Measurements from ENCODE around the gene TOP1.

The TOP1 gene

DNA sequence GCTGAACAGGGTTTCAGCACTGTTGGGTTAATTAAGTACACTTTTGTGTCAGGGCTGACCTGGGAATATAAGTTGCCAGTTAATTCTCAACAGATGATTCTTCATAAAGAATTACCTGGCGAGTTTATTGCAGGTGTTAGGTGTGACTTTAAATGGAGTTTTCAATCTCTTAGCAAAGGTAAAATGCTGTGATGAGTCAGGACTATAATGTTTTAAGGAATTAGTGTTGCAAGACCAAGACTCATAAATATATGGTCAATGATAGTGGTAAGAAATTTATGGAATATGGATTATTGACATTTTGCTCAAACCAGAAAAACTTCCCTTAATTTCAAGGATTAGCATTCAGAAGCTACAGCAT is 58.7 kb downstream of the TOP1 start:
- H3K27ac ChIP-seq (ENCODE audit: low read length) = no peak overlapping the region
- H3K9me3 ChIP-seq (ENCODE audit: control insufficient read depth, low read depth, low read length) = no peaks in the 10 kb centered on the region
- H3K9ac ChIP-seq (ENCODE audit: low read length) = no peak overlapping the region
- H3K4me1 ChIP-seq (ENCODE audit: control insufficient read depth, low read depth, low read length) = no peaks in the 10 kb centered on the region
- no peaks in the 10 kb centered on the region for H3K27me3 ChIP-seq (ENCODE audit: control insufficient read depth, insufficient read depth, low read length)
- H3K4me3 ChIP-seq (ENCODE audit: low read length) = no peak overlapping the region
- H3K36me3 ChIP-seq (ENCODE audit: control insufficient read depth, low read depth, low read length) = peaks cover 53% of the 10 kb centered on the region

DNA sequence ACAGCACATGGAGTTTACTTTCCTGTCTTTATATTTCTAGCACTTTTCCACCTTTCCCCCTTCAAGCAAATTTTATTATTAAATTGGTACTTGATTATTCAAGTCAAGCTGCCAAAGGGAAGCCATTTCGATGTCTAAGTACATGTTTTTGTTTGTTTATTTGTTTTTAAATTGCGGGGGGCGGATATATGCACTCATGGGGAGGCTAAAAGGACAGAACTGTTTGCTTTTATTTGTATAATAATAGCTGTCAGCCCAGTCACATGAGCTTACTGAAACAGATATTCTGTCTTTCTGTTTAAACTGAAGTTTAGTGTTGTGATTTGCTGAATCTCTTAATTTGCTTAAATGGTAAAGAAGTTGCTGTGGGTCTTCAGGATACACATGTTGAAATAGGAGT is 59.2 kb downstream of the TOP1 start:
- Histone ChIP-seq H3K27me3 (ENCODE audit: control insufficient read depth, insufficient read depth, low read length) (no peaks in the 10 kb centered on the region), H3K4me1 (ENCODE audit: control insufficient read depth, low read depth, low read length) (no peaks in the 10 kb centered on the region), H3K4me3 (ENCODE audit: low read length) (no peak overlapping the region), H3K9ac (ENCODE audit: low read length) (no peak overlapping the region), H3K27ac (ENCODE audit: low read length) (no peak overlapping the region), H3K9me3 (ENCODE audit: control insufficient read depth, low read depth, low read length) (no peaks in the 10 kb centered on the region), H3K36me3 (ENCODE audit: control insufficient read depth, low read depth, low read length) (peaks cover 55% of the 10 kb centered on the region)

DNA sequence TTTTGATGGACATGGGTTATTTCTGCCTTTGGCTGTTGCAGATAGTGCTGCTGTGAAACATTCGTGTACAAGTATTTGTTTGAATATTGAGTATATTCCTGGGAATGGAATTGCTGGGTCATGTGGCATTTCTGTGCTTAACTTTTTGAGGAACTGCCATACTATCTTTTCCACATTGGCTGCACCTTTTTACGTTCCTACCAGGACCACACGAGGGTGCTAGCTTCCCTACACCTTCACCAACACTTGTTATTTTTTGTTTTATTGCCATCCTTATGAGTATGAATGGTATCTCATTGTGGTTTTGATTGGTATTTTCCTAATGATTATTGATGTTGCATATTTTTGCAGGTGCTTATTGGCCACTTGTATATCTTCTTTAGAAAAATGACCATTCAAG is 60.9 kb downstream of the TOP1 start:
- H3K27me3 ChIP-seq (ENCODE audit: control insufficient read depth, insufficient read depth, low read length) = no peaks in the 10 kb centered on the region
- H3K27ac ChIP-seq (ENCODE audit: low read length) = no peak overlapping the region
- H3K9me3 ChIP-seq (ENCODE audit: control insufficient read depth, low read depth, low read length) = no peaks in the 10 kb centered on the region
- H3K36me3 ChIP-seq (ENCODE audit: control insufficient read depth, low read depth, low read length) = peaks cover 54% of the 10 kb centered on the region
- no peaks in the 10 kb centered on the region for H3K4me1 ChIP-seq (ENCODE audit: control insufficient read depth, low read depth, low read length)
- no peak overlapping the region for H3K4me3 ChIP-seq (ENCODE audit: low read length)
- no peak overlapping the region for H3K9ac ChIP-seq (ENCODE audit: low read length)

- Histone ChIP-seq H3K27ac (ENCODE audit: low read length) (no peak overlapping the region), H3K9me3 (ENCODE audit: control insufficient read depth, low read depth, low read length) (no peaks in the 10 kb centered on the region), H3K4me3 (ENCODE audit: low read length) (no peak overlapping the region), H3K27me3 (ENCODE audit: control insufficient read depth, insufficient read depth, low read length) (no peaks in the 10 kb centered on the region), H3K4me1 (ENCODE audit: control insufficient read depth, low read depth, low read length) (no peaks in the 10 kb centered on the region), H3K36me3 (ENCODE audit: control insufficient read depth, low read depth, low read length) (peaks cover 49% of the 10 kb centered on the region), H3K9ac (ENCODE audit: low read length) (no peak overlapping the region)
These were observed 63.3 kb downstream of the TOP1 start for GRCh38 chr20:41091927-41092326.

GRCh38 chr20:41094353-41095055 is 65.9 kb downstream of the TOP1 start:
- Histone ChIP-seq H3K27me3 (ENCODE audit: control insufficient read depth, insufficient read depth, low read length) (no peaks in the 10 kb centered on the region), H3K4me3 (ENCODE audit: low read length) (no peak overlapping the region), H3K27ac (ENCODE audit: low read length) (no peak overlapping the region), H3K9ac (ENCODE audit: low read length) (no peak overlapping the region), H3K36me3 (ENCODE audit: control insufficient read depth, low read depth, low read length) (peaks cover 66% of the 10 kb centered on the region), H3K4me1 (ENCODE audit: control insufficient read depth, low read depth, low read length) (no peaks in the 10 kb centered on the region), H3K9me3 (ENCODE audit: control insufficient read depth, low read depth, low read length) (no peaks in the 10 kb centered on the region)

- no peak overlapping the region for H3K27ac ChIP-seq (ENCODE audit: low read length)
- no peaks in the 10 kb centered on the region for H3K9me3 ChIP-seq (ENCODE audit: control insufficient read depth, low read depth, low read length)
- peaks cover 75% of the 10 kb centered on the region for H3K36me3 ChIP-seq (ENCODE audit: control insufficient read depth, low read depth, low read length)
- no peaks in the 10 kb centered on the region for H3K27me3 ChIP-seq (ENCODE audit: control insufficient read depth, insufficient read depth, low read length)
- H3K4me3 ChIP-seq (ENCODE audit: low read length) = no peak overlapping the region
- no peak overlapping the region for H3K9ac ChIP-seq (ENCODE audit: low read length)
- H3K4me1 ChIP-seq (ENCODE audit: control insufficient read depth, low read depth, low read length) = no peaks in the 10 kb centered on the region
These were observed 66.7 kb downstream of the TOP1 start for GRCh38 chr20:41095110-41095969.

DNA sequence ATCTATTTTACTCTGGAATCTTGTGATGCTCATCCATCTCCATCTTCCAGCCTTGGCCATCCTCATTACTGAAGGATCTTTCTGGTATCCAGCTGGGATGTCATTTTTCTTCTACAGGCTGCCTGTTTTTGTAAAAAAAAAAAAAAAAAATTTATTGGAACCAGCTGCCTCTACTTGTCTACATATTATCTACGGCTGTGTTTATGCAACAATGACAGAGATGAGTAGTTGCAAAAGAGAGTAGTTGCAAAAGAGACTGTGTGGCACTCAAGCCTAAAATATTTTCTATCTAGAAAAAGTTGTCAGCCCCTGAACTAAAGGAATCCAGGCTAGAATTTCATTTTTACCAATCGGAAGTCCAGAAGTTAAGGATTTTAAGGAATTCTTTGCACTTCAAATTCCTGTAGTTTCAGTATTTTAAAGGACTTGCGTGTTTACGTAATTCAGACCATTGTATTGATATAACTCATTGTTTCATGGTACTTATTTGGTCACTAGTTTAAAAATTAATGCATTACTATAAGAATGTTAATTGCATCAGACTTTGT is 70.2 kb downstream of the TOP1 start:
- Histone ChIP-seq H3K9ac (ENCODE audit: low read length) (no peak overlapping the region), H3K9me3 (ENCODE audit: control insufficient read depth, low read depth, low read length) (no peaks in the 10 kb centered on the region), H3K36me3 (ENCODE audit: control insufficient read depth, low read depth, low read length) (peaks cover 80% of the 10 kb centered on the region), H3K27ac (ENCODE audit: low read length) (no peak overlapping the region), H3K4me1 (ENCODE audit: control insufficient read depth, low read depth, low read length) (no peaks in the 10 kb centered on the region), H3K27me3 (ENCODE audit: control insufficient read depth, insufficient read depth, low read length) (no peaks in the 10 kb centered on the region), H3K4me3 (ENCODE audit: low read length) (no peak overlapping the region)

- no peak overlapping the region for H3K4me3 ChIP-seq (ENCODE audit: low read length)
- H3K9ac ChIP-seq (ENCODE audit: low read length) = no peak overlapping the region
- no peaks in the 10 kb centered on the region for H3K9me3 ChIP-seq (ENCODE audit: control insufficient read depth, low read depth, low read length)
- H3K27ac ChIP-seq (ENCODE audit: low read length) = no peak overlapping the region
- no peaks in the 10 kb centered on the region for H3K27me3 ChIP-seq (ENCODE audit: control insufficient read depth, insufficient read depth, low read length)
- H3K4me1 ChIP-seq (ENCODE audit: control insufficient read depth, low read depth, low read length) = no peaks in the 10 kb centered on the region
- H3K36me3 ChIP-seq (ENCODE audit: control insufficient read depth, low read depth, low read length) = peaks cover 83% of the 10 kb centered on the region
These were observed 71.4 kb downstream of the TOP1 start for GRCh38 chr20:41100001-41100480.

GRCh38 chr20:41101660-41102059 is 73.0 kb downstream of the TOP1 start:
- H3K9ac ChIP-seq (ENCODE audit: low read length) = no peak overlapping the region
- H3K36me3 ChIP-seq (ENCODE audit: control insufficient read depth, low read depth, low read length) = peaks cover 79% of the 10 kb centered on the region
- H3K4me1 ChIP-seq (ENCODE audit: control insufficient read depth, low read depth, low read length) = no peaks in the 10 kb centered on the region
- H3K9me3 ChIP-seq (ENCODE audit: control insufficient read depth, low read depth, low read length) = no peaks in the 10 kb centered on the region
- H3K4me3 ChIP-seq (ENCODE audit: low read length) = no peak overlapping the region
- no peak overlapping the region for H3K27ac ChIP-seq (ENCODE audit: low read length)
- no peaks in the 10 kb centered on the region for H3K27me3 ChIP-seq (ENCODE audit: control insufficient read depth, insufficient read depth, low read length)

- Histone ChIP-seq H3K27ac (ENCODE audit: low read length) (no peak overlapping the region), H3K9me3 (ENCODE audit: control insufficient read depth, low read depth, low read length) (no peaks in the 10 kb centered on the region), H3K27me3 (ENCODE audit: control insufficient read depth, insufficient read depth, low read length) (no peaks in the 10 kb centered on the region), H3K36me3 (ENCODE audit: control insufficient read depth, low read depth, low read length) (peaks cover 64% of the 10 kb centered on the region), H3K4me1 (ENCODE audit: control insufficient read depth, low read depth, low read length) (no peaks in the 10 kb centered on the region), H3K9ac (ENCODE audit: low read length) (no peak overlapping the region), H3K4me3 (ENCODE audit: low read length) (no peak overlapping the region)
These were observed 79.9 kb downstream of the TOP1 start for GRCh38 chr20:41108531-41108930.

DNA sequence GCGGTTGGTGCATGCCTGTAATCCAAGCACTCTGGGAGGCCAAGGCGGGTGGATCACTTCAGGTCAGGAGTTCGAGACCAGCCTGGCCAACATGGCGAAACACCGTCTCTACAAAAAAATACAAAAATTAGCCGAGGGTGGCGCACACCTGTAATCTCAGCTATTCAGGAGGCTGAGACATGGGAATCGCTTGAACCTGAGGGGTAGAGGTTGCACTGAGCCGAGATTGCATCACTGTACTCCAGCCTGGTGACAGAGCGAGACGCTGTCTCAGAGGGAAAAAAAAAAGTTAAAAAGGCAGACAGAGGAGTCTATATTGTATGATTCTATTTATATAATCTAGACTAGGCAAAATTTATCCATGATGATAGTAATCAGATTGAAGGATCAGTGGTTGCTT is 81.4 kb downstream of the TOP1 start:
- Histone ChIP-seq H3K4me1 (ENCODE audit: control insufficient read depth, low read depth, low read length) (no peaks in the 10 kb centered on the region), H3K27me3 (ENCODE audit: control insufficient read depth, insufficient read depth, low read length) (no peaks in the 10 kb centered on the region), H3K4me3 (ENCODE audit: low read length) (no peak overlapping the region), H3K9ac (ENCODE audit: low read length) (no peak overlapping the region), H3K36me3 (ENCODE audit: control insufficient read depth, low read depth, low read length) (peaks cover 66% of the 10 kb centered on the region), H3K27ac (ENCODE audit: low read length) (no peak overlapping the region), H3K9me3 (ENCODE audit: control insufficient read depth, low read depth, low read length) (no peaks in the 10 kb centered on the region)

Data from iPS-18a (cell line).